ENCODE measurements around the gene MMEL1.

DNA sequence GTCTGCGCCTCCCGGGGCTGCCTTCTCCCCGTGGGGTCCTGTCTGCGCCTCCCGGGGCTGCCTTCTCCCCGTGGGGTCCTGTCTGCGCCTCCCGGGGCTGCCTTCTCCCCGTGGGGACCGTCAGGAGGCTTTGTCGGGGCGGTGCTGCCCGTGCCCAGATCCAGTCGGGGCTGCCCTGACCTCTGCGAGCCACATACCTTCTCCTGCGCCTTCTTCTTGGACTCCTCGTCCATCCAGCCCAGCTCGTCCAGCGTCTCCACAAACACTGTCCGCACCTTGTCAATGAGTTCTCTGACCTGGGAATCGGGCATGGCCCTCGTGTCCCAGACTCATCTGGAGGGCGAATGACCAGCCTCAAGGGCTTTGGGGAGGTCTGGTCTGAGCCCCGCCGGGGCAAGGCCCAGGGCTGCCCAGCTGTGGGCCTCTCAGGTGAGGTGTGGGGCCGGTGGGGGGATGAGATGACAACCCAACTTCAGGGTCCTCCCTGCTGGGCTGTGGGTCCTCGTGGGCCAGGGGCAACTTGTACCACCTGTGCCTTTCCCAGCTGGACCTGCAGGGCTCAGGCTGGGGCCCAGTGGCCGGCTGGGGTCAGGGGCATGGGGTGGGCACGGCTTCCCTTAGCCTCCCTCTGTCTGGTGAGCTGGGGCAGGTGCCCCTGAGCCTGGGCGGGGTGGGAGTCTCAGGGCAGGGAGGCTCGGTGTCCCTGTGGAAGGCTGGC, 36.8 kb downstream of the MMEL1 start:
- TF ChIP-seq EZH2 (IDR thresholded peaks at IDR 0.05; ENCODE audit: borderline replicate concordance, low read depth, low read length, severe bottlenecking) (no peak), POLR2AphosphoS5 (IDR thresholded peaks at IDR 0.05; ENCODE audit: insufficient read depth, low read depth, low read length) (no peak), JUN (IDR thresholded peaks at IDR 0.05; ENCODE audit: borderline replicate concordance, insufficient read depth, insufficient read length, low read depth) (no peak), POLR2A (IDR thresholded peaks at IDR 0.05; ENCODE audit: low read depth, low read length) (no peak)
- TF ChIP-seq, protein P1, sequence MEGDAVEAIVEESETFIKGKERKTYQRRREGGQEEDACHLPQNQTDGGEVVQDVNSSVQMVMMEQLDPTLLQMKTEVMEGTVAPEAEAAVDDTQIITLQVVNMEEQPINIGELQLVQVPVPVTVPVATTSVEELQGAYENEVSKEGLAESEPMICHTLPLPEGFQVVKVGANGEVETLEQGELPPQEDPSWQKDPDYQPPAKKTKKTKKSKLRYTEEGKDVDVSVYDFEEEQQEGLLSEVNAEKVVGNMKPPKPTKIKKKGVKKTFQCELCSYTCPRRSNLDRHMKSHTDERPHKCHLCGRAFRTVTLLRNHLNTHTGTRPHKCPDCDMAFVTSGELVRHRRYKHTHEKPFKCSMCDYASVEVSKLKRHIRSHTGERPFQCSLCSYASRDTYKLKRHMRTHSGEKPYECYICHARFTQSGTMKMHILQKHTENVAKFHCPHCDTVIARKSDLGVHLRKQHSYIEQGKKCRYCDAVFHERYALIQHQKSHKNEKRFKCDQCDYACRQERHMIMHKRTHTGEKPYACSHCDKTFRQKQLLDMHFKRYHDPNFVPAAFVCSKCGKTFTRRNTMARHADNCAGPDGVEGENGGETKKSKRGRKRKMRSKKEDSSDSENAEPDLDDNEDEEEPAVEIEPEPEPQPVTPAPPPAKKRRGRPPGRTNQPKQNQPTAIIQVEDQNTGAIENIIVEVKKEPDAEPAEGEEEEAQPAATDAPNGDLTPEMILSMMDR (IDR thresholded peaks at IDR 0.05; ENCODE audit: extremely low read depth in 1 of 2, insufficient read depth in 1 of 2, low read depth in 1 of 2, low read length in 2 of 2) = no peak

Data from endothelial cell of umbilical vein (primary cell).